Suprapubic skin (tissue), 4 donors: Measurements from ENCODE around the gene PHF12.

Experiments
- EP300 ChIP-seq: sonication (generic); formaldehyde crosslinking; IDR thresholded peaks from one replicate; pipeline ENCODE4 v1.6.1; 2017; ENCODE audit warnings: antibody characterized with exemption
- POLR2A ChIP-seq, 2 donors: fragments of 450-650 bp; IDR thresholded peaks; one replicate each; pipeline ENCODE4 v1.6.1; 2017; ENCODE audit warnings: antibody characterized with exemption in 2 of 2, mild to moderate bottlenecking in 2 of 2, moderate library complexity in 2 of 2
- POLR2AphosphoS5 ChIP-seq, 3 donors: sonication (generic); formaldehyde crosslinking; IDR thresholded peaks; one replicate each; pipeline ENCODE4 v1.6.1; 2017; ENCODE audit warnings: antibody characterized with exemption in 3 of 3
- TF ChIP-seq, protein P1 (sequence below), 2 donors: fragments of 200-600 bp in 1 of 2; fragments of 450-650 bp in 1 of 2; sonication (generic) in 1 of 2; IDR thresholded peaks; one replicate each; pipeline ENCODE4 v1.5.1; 2016 to 2019; ENCODE audit warnings: antibody characterized with exemption in 2 of 2, mild to moderate bottlenecking in 1 of 2, moderate library complexity in 1 of 2

DNA sequence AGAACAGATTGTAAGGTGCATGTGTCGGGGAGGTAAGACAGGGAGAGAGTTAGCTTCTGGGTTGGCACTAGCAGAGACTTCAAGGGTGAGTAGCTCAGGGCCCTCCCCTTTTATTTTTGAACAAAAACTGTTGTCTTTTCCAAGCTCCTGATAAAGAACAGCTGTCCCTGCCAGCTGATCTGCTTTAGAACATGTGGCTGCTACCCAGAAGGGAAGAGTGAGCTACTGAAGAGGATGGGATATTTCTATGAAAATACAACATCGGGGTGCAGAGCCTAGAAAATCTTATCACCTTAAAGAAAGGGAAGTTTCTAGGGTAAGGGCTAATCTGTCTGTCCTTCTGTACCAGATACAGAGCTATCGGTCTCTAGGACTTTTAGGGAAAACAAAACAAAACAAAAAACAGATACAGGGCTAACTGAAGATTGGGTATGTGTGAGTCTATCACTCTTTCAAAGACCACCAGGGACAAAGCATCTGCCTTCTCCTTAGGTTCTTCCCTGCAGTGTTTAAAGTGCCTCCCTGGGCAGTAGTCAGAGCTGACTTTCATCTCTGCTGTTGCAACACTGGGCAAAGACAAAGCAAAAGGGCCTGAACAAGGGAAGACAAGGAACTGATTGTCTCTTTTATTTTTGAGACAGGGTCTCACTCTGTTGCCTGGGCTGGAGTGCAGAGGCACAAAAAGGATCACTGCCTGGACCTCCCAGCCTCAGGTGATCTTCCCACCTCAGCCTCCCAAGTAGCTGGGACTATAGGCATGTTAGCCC, 43.4 kb downstream of the PHF12 start:
- TF ChIP-seq, protein P1, sequence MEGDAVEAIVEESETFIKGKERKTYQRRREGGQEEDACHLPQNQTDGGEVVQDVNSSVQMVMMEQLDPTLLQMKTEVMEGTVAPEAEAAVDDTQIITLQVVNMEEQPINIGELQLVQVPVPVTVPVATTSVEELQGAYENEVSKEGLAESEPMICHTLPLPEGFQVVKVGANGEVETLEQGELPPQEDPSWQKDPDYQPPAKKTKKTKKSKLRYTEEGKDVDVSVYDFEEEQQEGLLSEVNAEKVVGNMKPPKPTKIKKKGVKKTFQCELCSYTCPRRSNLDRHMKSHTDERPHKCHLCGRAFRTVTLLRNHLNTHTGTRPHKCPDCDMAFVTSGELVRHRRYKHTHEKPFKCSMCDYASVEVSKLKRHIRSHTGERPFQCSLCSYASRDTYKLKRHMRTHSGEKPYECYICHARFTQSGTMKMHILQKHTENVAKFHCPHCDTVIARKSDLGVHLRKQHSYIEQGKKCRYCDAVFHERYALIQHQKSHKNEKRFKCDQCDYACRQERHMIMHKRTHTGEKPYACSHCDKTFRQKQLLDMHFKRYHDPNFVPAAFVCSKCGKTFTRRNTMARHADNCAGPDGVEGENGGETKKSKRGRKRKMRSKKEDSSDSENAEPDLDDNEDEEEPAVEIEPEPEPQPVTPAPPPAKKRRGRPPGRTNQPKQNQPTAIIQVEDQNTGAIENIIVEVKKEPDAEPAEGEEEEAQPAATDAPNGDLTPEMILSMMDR (IDR thresholded peaks at IDR 0.05) = no peak
- no peak for TF ChIP-seq POLR2A (IDR thresholded peaks at IDR 0.05)
- TF ChIP-seq POLR2AphosphoS5 (IDR thresholded peaks at IDR 0.05) = no peak
- no peak for TF ChIP-seq EP300
